Renal cortical epithelial cell (primary cell): Measurements from ENCODE around the gene SH3RF2. TPM values are rescaled to one million over a fixed set of nuclear protein-coding genes. Genes with fewer than 3 reads are reported as not detected.

ENCODE experiments used
- DNase-seq: peaks from one replicate; pipeline ENCODE4 v3.0.0-alpha.2; 2011; ENCODE audit warnings: low read depth
- total RNA-seq: library from RNA; depleted of rRNA; stranded (reverse); fragments of >200 nt; gene quantifications from 2 replicates; pipeline ENCODE4 v1.2.3, GENCODE V29; 2014

The SH3RF2 gene
- total RNA-seq, 1 donor from 2014 or later: 8.1 TPM

- DNase-seq: peak; percentile 95
Measured at GRCh38 chr5:146042628-146043279, 106.4 kb downstream of the SH3RF2 start.

GRCh38 chr5:146043722-146044121, 107.3 kb downstream of the SH3RF2 start:
- DNase-seq: no peak

GRCh38 chr5:146047396-146047795, 111.0 kb downstream of the SH3RF2 start:
- DNase-seq: peak; percentile 74

- DNase-seq: peak; percentile 76
Measured at GRCh38 chr5:146048994-146049703, 112.8 kb downstream of the SH3RF2 start.

- DNase-seq: no peak
Measured at GRCh38 chr5:146049704-146050026, 113.3 kb downstream of the SH3RF2 start.

GRCh38 chr5:146050086-146050485, 113.7 kb downstream of the SH3RF2 start:
- no peak for DNase-seq

- no peak for DNase-seq
Measured at GRCh38 chr5:146051678-146052077, 115.3 kb downstream of the SH3RF2 start.

GRCh38 chr5:146052780-146053179, 116.4 kb downstream of the SH3RF2 start:
- DNase-seq: no peak

GRCh38 chr5:146055432-146055831, 119.1 kb downstream of the SH3RF2 start:
- no peak for DNase-seq

- DNase-seq: no peak
Measured at GRCh38 chr5:146059460-146060220, 123.3 kb downstream of the SH3RF2 start.

- no peak for DNase-seq
Measured at GRCh38 chr5:146060221-146060585, 123.8 kb downstream of the SH3RF2 start.

- no peak for DNase-seq
Measured at GRCh38 chr5:146066968-146067367, 130.6 kb downstream of the SH3RF2 start.

GRCh38 chr5:146068206-146068605, 131.8 kb downstream of the SH3RF2 start:
- DNase-seq: no peak

GRCh38 chr5:146068977-146069779, 132.8 kb downstream of the SH3RF2 start:
- no peak for DNase-seq

- DNase-seq: no peak
Measured at GRCh38 chr5:146069780-146070099, 133.4 kb downstream of the SH3RF2 start.

- DNase-seq: no peak
Measured at GRCh38 chr5:146070746-146071145, 134.4 kb downstream of the SH3RF2 start.

GRCh38 chr5:146071171-146071570, 134.8 kb downstream of the SH3RF2 start:
- no peak for DNase-seq

GRCh38 chr5:146072595-146072994, 136.2 kb downstream of the SH3RF2 start:
- no peak for DNase-seq

GRCh38 chr5:146073239-146073900, 137.0 kb downstream of the SH3RF2 start:
- DNase-seq: no peak

GRCh38 chr5:146076028-146076427, 139.7 kb downstream of the SH3RF2 start:
- peak; percentile 69 for DNase-seq

- DNase-seq: no peak
Measured at GRCh38 chr5:146076455-146076854, 140.1 kb downstream of the SH3RF2 start.

GRCh38 chr5:146078566-146078965, 142.2 kb downstream of the SH3RF2 start:
- no peak for DNase-seq
